ENCODE results near the gene BCAR3.
"Not testable (repeated sequence)": the region's sequence is repeated elsewhere in the genome, so short reads cannot be mapped to it uniquely, and the experiment has no call there.

The BCAR3 gene

DNA sequence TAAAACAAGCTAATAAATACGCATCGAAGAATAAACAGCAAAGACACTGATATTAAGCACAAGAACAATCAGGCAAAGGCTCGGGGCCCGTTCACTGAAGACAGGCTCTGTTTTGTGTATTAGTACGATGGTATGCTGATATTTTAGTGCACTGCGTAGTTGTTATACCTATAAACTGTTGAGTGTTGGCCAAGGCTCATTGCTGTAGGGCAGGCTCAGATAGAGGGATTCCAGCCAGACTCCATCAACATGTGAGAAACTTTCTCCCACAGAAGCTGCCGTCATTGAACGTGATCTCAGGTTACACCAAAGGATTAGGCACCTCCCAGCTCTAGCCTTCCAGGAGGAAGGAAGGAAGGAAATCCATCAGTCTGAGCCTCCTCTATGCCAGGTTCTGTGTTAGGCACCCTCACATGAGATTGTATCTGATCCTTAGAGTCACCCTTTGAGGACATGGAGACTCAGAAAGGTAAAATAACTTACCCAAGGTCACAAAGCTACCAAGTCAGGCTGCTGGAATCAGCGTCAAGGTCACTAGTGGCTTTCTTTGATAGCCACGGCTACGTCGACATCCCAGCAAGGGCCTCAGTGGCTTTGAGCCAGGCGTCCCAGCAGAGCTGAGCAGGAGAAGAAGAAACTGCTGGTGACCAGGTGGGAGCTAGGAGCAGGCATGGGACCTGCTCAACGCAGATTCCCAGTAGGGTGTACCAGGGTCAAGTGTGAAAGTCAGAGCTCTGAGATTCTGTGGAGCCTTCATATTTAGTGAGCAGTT is 14.8 kb downstream of the BCAR3 start:
- peak; percentile 54 for DNase-seq

DNA sequence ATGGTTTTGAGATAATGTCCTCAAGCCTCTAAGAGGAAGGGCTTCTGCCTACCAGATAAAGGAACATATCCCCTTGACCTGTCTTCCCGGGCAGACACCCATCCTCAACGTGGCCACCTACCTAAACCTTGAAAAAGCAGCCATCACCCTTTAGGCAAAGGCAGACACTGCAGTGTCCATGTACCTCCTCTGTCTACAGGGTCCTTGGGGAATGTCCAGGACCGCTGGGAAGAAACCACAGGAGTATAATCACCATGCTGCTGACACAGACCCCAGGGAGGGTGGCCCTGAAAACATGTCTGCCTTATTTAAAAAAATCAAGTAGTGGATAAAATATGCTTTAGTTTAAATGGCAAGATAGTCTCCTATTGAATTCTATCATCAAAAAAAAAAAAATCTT is 16.6 kb downstream of the BCAR3 start:
- DNase-seq = no peak

DNA sequence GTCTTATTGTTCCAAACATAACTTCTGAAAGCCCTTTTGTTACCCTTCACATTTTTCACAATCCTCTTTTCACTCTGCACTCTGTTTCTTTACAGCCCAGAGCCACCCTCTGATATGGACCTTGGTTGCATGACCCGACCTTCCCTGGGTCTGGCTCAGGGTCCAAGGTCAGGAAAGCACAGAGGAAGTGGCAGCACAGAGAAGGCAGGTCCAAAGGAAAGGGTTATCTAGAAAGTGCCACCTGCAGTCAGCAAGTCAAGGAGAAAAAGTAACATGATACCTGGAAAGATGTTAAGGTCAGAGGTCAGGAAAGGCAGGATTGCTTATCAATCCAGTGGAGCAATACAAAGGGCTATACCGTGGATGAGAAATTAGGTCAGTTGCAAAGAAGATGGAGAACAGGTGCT is 18.4 kb downstream of the BCAR3 start:
- DNase-seq = no peak

DNA sequence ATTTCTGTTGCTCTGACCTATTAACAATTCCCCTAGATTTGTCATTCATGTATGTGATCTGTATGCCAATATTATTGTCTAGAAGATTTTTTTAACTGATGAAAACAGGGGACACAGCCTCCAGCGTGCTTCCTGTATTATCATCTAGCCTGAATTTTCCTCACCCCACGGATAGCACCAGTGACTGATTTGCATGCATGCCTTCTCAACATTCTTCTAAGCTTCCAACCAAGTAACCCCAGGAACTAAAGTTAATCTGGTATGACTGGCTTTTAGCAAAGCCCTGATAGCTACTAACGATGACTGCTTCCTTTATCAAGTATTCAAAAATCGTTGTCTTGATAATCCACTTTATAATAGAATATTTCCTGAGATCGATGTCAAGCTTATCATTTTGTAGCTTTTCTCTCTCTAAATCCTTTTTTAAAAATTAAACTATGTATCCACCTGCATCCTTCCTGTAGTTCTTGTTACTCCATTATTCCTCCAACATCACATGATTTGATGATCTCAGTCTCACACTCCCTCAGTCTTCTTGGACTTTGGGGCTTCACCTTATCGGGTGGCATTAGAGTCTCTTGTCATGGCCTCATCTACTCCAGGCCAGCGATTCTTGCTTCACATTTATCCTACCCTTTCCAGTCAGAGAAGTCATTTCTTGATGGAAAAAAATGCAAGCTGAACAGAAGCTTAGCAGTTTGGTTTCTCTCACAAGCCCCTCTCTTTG is 19.0 kb downstream of the BCAR3 start:
- no peak for DNase-seq

DNA sequence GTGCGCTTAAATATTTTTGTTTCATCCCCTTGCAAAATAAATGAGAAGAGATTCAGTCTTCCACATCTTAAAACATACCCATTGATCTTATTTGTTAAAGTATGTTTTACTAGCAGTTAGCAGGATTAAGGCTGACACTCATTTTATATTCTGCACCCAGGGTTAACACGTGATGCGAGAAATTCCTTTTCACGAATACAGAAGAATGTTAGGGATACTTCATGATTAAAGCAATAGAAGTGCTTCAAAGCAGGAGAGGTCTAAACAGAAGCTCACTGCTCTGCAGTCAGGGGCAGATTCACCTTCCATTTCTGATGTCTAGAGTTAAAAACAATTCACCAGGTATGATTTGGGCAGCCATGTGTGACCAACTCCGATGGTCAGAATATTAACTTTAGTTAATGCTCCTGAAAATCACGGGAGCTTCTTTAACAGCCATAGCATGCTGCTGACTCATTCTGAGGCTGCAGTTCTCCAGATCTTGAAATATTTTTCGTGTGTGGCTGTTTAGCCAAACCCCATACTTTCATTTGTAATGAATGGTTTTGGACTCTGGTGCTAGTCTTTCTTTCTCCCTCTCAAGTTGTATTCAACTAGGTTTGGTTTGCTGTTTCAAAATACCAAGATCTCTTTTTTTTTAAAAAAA is 19.7 kb downstream of the BCAR3 start:
- peak; percentile 63 for DNase-seq

DNA sequence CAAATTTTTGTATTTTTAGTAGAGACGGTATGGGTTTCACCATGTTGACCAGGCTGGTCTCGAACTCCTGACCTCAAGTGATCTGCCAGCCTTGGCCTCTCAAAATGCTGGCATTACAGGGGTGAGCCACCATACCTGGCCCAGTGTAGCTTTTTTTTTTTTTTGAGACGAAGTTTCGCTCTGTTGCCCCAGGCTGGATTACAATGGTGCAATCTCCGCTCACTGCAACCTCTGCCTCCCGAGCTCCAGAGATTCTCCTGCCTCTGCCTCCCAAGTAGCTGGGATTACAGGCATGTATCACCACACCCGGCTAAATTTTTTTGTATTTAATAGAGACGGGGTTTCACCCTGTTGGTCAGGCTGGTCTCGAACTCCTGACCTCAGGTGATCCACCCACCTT is 20.3 kb downstream of the BCAR3 start:
- DNase-seq = not testable (repeated sequence)

DNA sequence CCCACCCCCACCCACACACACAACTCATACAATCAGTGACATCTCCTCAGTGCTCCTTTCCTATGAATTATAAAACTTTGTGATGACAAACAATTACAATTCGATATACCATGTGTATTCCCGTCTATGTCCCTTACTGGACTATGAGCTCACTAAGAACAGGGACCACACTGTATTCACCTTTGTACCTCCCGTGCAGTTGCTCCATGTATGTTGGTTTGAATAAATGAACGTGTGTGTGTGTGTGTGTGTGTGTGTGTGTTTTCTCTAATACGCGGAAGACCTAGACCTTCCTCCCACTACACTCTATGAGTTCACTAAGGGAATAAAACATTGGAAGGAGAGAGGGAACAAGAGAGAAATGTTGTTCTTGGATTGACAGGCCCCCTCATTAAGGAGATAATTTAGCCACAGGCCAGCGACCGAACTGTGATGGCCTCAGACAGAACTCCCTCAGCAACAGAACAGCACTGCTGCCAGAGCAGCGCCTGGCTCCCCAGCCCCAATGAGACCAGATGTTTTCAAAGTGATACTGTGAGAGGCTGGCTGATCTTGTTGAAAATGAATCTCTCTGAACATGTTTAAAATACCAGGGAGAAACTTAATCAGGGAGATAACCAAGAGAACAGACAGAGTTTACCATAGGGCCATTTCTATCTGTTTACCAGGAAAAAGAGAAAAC is 21.7 kb downstream of the BCAR3 start:
- no peak for DNase-seq

DNA sequence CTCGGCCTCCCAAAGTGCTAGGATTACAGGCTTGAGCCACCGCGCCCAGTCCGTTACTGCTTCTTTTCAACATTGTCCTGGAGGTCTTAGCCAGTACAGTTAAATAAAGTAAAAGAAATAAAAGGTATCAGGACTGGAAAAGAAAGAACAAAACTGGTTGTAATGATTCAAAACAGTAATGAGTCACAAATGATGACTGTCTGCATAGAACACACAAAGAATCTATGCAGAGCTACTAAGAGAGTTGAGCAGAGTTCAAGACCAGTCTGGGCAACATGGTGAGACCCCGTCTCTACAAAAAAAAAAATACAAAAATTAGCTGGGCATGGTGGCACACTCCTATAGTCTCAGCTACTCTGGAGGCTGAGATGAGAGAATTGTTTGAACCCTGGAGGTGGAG is 23.4 kb downstream of the BCAR3 start:
- DNase-seq = no peak

DNA sequence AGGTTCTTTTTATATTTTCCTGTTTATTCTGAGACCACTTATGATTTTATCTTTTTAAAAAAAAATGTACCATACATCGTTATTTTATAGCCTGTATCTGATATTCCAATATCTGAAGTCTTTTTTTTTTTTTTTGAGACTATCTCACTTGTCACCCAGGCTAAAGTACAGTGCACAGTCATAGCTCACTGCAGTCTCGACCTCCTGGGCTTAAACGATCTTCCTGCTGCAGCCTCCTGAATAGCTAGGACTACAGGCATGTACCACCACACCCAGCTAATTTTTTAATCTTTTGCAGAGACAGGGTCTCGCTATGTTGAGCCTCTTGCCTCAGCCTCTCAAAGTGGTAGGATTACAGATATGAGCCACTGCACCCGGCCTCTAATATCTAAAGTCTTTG is 25.1 kb downstream of the BCAR3 start:
- DNase-seq = no peak

DNA sequence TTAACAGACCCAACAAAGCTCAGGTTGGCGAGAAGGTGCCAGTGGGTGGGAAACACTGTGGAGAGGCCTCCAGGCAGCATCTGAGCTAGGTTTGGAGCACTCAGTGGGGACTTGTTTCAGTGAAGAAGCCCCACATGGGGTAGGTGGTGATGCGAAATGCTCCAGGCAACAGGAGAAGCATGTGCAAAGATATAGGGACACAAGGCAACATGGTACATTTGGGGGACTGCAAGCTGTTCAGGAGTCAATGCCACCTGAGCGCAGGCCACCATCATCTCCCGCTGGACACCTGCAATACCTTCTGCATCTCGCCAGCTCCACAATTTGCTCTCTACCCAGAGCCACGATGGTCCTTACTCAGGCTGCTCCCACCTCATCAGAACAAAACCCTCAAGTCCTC is 28.0 kb downstream of the BCAR3 start:
- no peak for DNase-seq

DNA sequence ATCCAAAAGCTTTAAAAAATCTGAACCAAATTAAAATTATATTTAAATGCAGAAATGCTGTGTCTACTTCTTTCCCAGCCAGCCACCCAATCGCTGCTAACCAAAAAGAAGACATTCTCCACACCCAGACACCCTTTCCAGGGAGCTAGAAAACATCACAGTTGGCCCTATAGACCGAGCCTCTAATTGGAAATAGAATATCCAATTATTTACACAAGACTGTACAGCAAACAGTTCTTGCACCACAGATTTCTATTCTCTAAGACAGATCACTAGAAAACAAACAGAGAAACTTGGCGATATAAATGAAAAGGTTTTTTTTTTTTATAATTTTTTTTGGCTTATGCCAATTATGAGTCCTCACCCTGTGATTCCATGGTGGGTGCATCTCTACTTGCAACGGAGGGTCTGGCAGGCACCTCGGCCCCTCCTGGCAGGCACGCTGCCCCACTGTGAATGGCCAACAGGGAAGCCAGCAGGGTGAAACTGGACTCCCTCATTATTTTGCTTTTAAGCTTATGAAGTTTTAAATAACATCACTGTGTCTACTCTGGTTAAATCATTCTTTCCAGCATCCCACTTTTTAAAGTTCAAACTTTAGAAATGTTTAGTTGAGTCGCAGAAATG is 29.2 kb downstream of the BCAR3 start:
- DNase-seq = no peak

DNA sequence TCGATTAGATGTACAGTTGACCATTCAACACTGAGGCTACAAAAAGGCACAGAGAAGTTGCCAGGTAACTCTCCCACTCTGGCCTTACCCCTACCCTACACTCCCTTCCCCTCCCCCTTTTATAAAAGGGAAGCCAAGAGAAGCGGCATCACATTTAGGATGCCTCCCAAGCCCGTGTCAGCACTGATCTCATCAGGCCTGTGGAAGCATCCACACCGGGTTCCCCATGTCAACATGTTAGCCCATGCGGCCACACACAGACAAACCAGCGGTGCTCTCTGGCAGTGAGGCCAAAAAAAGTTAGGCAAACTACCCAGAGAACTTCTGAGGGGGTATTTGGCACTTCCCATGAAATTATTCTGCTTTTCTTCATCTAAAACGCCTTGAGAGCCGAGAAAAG is 29.9 kb downstream of the BCAR3 start:
- DNase-seq = no peak

DNA sequence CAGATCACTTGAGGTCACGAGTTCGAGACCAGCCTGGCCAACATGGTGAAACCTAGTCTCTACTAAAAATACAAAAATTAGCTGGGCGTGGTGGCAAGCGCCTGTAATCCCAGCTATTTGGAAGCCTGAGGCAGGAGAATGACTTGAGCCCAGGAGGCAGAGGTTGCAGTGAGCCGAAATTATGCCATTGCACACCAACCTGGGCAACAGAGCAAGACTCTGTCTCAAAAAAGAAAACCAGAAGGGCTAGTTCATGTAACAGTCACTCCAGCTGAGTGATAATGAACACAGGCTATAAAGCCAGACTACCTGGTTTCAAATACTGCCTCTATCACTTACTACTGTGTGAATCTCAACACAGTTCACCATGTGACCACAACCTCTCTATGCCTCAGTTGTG is 31.5 kb downstream of the BCAR3 start:
- DNase-seq = not testable (repeated sequence)

DNA sequence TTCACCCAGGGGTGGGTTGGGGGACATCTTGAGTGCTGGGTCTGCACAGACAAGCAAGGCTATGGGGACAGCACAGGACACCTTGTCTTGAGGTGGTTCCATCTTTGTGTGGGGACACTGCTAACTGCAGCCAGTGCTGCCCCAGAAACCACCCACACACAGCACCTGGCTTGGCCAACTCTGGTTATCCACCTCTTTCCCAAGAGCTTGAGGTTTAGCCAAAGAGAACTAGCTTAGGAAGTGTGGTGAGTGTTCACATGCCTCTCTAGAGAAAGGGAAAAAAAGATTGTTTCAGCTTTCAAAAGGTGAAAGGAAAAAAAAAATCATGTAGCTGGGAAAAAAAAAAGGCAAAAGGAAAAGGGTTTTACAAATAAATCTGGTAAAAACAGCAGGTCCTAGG is 32.4 kb downstream of the BCAR3 start:
- no peak for DNase-seq

DNA sequence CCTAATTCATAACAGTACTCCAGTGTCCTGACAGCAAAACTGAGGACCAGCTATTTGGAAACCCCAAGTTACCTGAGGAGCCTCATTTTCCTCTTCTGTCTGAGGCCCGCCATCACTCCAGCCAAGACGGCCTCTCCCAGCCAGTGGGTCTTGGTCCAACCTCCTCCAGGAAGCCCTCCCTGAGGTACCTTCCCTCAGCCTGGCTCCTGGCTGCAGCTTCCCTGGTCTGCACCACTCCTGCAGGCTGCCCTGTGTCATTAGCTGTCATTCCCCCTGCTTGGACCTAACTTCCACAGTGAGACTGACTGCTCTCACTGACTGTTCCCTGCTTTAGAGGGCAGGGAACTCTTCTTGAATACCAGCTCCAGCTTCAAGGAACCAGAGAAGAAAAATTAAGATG is 33.0 kb downstream of the BCAR3 start:
- no peak for DNase-seq

DNA sequence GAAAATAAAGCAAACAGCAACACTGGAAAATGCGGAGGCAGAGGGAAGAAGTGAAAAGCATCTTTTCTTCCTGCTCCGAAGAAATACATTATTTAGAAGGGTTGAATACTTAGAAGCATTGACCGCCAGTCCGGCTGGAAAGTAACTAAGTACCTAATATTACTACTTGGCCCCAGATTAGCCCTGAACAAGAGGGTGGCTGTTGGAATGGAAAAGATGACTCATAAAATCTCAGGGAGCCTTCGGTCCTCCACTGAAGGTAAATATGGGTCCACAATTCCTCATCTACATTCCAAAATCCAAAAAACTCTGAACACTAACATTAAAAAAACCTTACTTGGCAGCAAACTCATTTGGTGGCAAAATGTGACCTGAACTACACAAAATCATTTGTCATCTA is 40.1 kb downstream of the BCAR3 start:
- peak; percentile 40 for DNase-seq

DNA sequence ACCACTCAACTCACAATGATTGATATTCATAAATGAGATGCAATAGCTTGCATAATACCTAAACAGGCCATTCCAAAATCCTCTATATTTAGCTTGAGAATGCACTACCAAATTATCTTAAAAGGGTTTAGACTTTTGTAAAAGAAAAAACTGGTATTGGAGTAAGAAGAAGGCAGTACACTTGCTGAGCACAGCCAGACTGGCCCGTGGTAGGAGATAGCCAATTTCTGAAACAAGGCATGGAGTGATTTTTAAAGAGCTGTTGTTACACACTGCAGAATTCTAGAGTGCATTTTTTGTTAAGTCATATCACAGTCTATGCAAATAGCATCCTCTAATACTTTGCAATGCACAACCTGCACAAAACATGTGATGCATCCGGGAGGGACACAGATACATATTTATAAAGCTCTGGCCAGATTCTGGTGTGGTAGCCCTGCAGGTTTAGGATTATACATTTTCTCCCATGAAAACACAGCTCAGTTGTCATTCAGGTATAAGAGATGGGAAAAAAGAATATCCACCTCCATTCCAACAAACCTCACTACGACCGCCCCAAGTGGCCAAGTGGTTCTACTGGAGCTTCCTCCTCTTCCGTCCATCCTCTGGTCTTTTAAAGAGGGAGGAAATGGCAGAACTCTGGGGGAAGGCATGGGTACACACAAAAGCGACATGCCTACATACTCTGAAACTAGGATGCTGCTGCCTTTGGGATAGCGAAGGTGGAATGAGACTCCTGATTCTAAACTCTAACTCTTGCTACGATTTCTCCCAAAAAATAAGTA is 40.8 kb downstream of the BCAR3 start:
- no peak for DNase-seq

DNA sequence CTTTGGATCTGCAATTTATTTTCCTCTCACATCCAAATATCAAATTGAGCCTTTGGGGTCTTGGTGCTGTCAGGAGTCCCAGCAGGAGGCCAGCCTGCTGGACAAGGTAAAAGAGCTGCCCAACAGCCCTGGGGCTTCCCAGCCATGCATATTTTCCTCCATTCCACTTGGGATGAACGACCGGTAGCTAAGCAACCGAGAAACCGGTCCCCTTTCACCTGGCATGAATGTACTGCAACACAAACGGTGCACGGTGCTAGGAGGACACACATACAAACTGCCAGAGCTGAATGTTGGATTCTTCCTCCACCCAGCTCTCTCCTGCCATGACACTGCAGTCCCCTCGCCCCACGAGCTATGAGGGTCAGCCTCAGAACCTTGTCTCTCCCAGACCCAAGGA is 42.7 kb downstream of the BCAR3 start:
- no peak for DNase-seq

DNA sequence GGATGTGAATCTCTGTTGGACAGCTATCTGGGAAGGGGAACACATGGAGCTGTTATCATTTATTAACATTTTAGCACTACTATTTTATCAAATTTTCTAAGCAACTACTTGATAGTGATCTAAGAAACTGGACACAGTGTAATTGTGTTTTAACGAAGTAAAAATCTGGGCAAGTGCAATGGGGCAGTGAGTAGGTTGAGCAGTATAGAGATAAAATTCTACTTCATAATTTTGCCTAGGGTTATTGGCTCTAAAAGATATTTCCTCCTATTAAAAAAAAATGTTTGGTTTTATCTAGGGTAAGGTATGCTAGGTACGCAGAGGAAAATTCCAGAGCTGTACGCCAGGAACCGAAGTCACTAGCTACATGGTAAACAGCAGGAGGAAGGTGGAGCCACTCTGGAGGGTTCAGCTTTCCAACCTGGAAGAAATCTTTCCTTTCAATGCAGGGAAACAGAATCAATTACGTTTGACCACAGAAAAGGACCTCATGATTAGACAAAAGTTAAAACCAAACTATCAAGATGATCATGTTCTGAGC is 43.3 kb downstream of the BCAR3 start:
- DNase-seq = peak; percentile 93

DNA sequence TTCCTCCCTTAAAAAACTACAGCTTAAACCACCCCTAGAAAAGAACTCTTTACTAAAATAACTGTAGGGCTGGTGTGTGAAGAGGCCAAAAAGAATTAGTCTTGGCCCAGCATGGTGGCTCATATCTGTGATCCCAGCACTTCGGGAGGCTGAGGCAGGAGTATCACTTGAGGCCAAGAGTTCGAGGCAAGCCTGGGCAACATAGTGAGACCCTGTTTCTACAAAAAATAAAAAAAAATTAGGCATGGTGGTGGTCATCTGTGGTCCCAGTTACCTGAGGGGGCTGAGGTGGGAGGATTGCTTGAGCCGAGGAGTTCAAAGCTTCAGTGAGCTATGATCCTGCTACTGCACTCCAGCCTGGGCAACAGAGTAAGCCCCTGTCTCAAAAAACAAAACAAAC is 44.9 kb downstream of the BCAR3 start:
- DNase-seq = no peak

DNA sequence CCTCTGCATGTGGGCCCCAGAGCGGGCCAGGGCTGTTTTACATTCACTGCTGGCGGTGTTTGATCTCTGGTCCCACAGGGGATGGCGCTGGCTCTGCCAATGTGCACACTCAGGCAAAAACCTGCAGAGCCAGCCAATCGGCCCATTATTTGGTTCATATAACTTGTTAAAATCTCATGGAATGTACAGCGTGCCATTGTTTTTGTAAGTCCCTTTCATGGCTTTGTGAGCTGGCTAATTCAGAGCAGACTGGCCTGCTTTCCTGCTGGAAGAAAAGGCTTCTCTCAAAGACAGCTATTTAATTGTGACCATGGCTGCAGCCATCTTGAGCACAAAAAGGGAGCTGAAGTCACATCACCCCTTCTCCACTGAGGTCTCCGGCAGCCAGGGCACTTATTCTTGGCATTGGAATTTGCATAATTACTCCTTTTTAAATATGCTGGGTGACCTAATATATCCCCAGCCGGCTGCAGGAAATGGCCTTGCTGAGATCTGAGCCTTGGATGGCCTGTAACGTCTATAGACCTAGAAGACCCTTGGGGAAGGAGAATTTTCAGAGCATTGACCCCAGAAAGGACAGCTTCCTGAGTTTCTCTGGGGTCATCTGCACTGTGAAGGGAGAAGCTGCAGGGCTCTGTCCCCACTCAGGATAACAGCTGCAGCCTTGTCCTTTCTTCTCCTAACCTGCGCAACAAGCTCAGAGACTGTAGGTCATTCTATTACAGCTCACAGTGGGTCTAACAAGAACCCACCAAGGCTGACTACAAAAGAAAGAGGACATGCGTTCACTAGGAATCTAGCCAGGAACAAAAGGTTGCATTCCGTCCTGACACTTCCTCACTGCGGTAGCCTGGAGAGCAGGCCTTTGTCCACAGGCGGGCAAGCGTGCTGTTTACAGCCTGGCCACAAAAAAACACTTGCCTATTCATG is 45.8 kb downstream of the BCAR3 start:
- no peak for DNase-seq
